Measurements from ENCODE around the gene LPP. TPM values are rescaled to one million over a fixed set of nuclear protein-coding genes. Genes with fewer than 3 reads are reported as not detected.
A peak's percentile ranks its signal among the peaks of the same experiment; 100 is the strongest.

LPP gene
- total and polyA plus RNA-seq, 2 of the 4 experiments (the other 2 are of a cell fraction): 16.0 to 130 TPM

- H3K4me1 ChIP-seq (ENCODE audit: control insufficient read depth, insufficient read depth, low read length): peaks cover 9% of the 10 kb centered on the region
- H3K4me2 ChIP-seq (ENCODE audit: low read depth, low read length): peak overlapping the region; percentile 58; the same call in 1 of the 2 replicates
- ChIA-PET CTCF (interaction anchor here (0.7 to 1.1 kb wide), 3 partner anchors 19 to 313 kb away, joined by 3 to 5 read pairs (median 4); no protein-coding TSS in a partner anchor), POLR2A (ENCODE audit: unreplicated experiment) (no interaction called here)
- H3K36me3 ChIP-seq (ENCODE audit: control insufficient read depth, insufficient read depth, low read length): peaks cover 3% of the 10 kb centered on the region
- peak overlapping the region; percentile 34; the same call in 1 of the 2 replicates for H3K56ac ChIP-seq (ENCODE audit: extremely low read depth, insufficient read depth, low read length)
- H2BK5ac ChIP-seq (ENCODE audit: low read depth, low read length, poor library complexity, severe bottlenecking): peak overlapping the region; percentile 89
- no peak overlapping the region for H2AK5ac ChIP-seq (ENCODE audit: low read depth, low read length)
- no peak overlapping the region for H3K4me3 ChIP-seq (ENCODE audit: insufficient read depth, low read depth, low read length)
- DNase-seq (peak; percentile 56), ATAC-seq (ENCODE audit: low read depth) (peak; percentile 57)
- H2BK20ac ChIP-seq (ENCODE audit: low read depth, low read length): no peak overlapping the region
- peak overlapping the region; percentile 58; the same call in 1 of the 2 replicates for H3K18ac ChIP-seq (ENCODE audit: low read depth, low read length)
- H4K20me1 ChIP-seq (ENCODE audit: insufficient read depth, low read length): peaks cover 26% of the 10 kb centered on the region
- H3K9me1 ChIP-seq (ENCODE audit: insufficient read depth, low read length): peaks cover 10% of the 10 kb centered on the region
- H3K14ac ChIP-seq (replicated peaks; ENCODE audit: low read depth, low read length): no peak overlapping the region; the same call in 1 of the 2 replicates
- H2AFZ ChIP-seq (replicated peaks; ENCODE audit: low read length, poor library complexity): no peak overlapping the region
- no peaks in the 10 kb centered on the region for H3K27me3 ChIP-seq (ENCODE audit: control insufficient read depth, insufficient read depth, low read length)
- H2AK9ac ChIP-seq (replicated peaks; ENCODE audit: low read depth, low read length, poor library complexity): no peak overlapping the region
- H3K4ac ChIP-seq (ENCODE audit: low read depth, low read length): peak overlapping the region; percentile 34; the same call in 1 of the 2 replicates
- H2BK15ac ChIP-seq (ENCODE audit: low read depth, low read length): no peak overlapping the region
- intact Hi-C loops (cut with micrococcal nuclease): no loop called here
- in situ Hi-C loops (cut with MboI; ENCODE audit: low sequenced_read_pairs): no loop called here
- no CpG with 5 or more reads among the region's 1 CpG for WGBS, 2 experiments (ENCODE audit: extremely low coverage in 2 of 2, insufficient read length in 1 of 2)
- no peak overlapping the region for H4K91ac ChIP-seq (ENCODE audit: insufficient read depth, low read depth, low read length)
- 0 out of 2 replicates have a peak overlapping the region, but pooled peaks have one; percentile 20 for H2BK120ac ChIP-seq (ENCODE audit: low read depth, low read length)
- H3K79me1 ChIP-seq (ENCODE audit: low read depth in 1 of 2, low read length in 2 of 2): peaks cover 23 to 71% of the 10 kb centered on the region in 2 experiments
- H3K9ac ChIP-seq (ENCODE audit: low read depth, low read length): no peak overlapping the region
- TF ChIP-seq MAFK (IDR thresholded peaks at IDR 0.05; ENCODE audit: low read depth, low read length) (no peak), RFX5 (IDR thresholded peaks at IDR 0.05; ENCODE audit: low read depth, low read length) (no peak), CEBPB (IDR thresholded peaks at IDR 0.05; ENCODE audit: low read depth, low read length) (no peak), FOS (IDR thresholded peaks at IDR 0.05; ENCODE audit: low read depth, low read length) (no peak), RAD21 (IDR thresholded peaks at IDR 0.05; ENCODE audit: low read length) (no peak), BHLHE40 (IDR thresholded peaks at IDR 0.05; ENCODE audit: low read depth, low read length) (no peak), SMC3 (IDR thresholded peaks at IDR 0.05; ENCODE audit: low read depth, low read length) (no peak), POLR2A (IDR thresholded peaks at IDR 0.05; ENCODE audit: low read depth, low read length) (no peak), RCOR1 (IDR thresholded peaks at IDR 0.05; ENCODE audit: insufficient replicate concordance, low read length) (no peak), MXI1 (IDR thresholded peaks at IDR 0.05; ENCODE audit: borderline replicate concordance, low read depth, low read length) (no peak), NFE2L2 (IDR thresholded peaks at IDR 0.05; ENCODE audit: low read depth, low read length) (no peak), MAZ (IDR thresholded peaks at IDR 0.05; ENCODE audit: borderline replicate concordance, low read depth, low read length) (no peak), CHD1 (IDR thresholded peaks at IDR 0.05; ENCODE audit: low read depth, low read length) (no peak)
- 0 out of 2 replicates have a peak overlapping the region, but pooled peaks have one; percentile 55 for H4K5ac ChIP-seq (ENCODE audit: low read depth, low read length)
- dilution Hi-C loops (cut with HindIII; ENCODE audit: low sequenced_read_pairs, unreplicated experiment): no loop called here
- H3K9me3 ChIP-seq (ENCODE audit: control insufficient read depth, insufficient read depth, low read length): no peaks in the 10 kb centered on the region
- no TSS peak for BruUV-seq (replicated peaks)
- H4K8ac ChIP-seq (ENCODE audit: low read depth in 2 of 2, low read length in 2 of 2): peak overlapping the region in 1 of 2 experiments; percentile 55; a peak in 1 of 4 replicates
- H3K27ac ChIP-seq (ENCODE audit: insufficient read depth, low read length): peak overlapping the region; percentile 56; the same call in 1 of the 2 replicates
- H3K23ac ChIP-seq (ENCODE audit: low read depth, low read length): no peak overlapping the region
These were observed 552.2 kb downstream of the LPP start for GRCh38 chr3:188706176-188706575.
